Measurements from ENCODE around the gene SORL1. TPM values are rescaled to one million over a fixed set of nuclear protein-coding genes. Genes with fewer than 3 reads are reported as not detected.

The SORL1 gene
- total and polyA plus RNA-seq, 2 of the 8 experiments (the other 6 are each of a cell fraction or from before 2014, with no cell fraction given) = 38.1 to 65.5 TPM

- no peak overlapping the region for H3K18ac ChIP-seq (ENCODE audit: extremely low read depth, low read length)
- H3K4ac ChIP-seq (replicated peaks; ENCODE audit: insufficient read length, low read depth, low read length) = no peak overlapping the region
- H4K91ac ChIP-seq (replicated peaks; ENCODE audit: insufficient read length, low read length) = no peak overlapping the region
- FAIRE-seq (no peak), DNase-seq (ENCODE audit: low read depth in 1 of 2, low spot score in 2 of 2) (no peak)
- H2BK12ac ChIP-seq (ENCODE audit: low read depth, low read length) = no peak overlapping the region
- no peaks in the 10 kb centered on the region for H3K79me2 ChIP-seq (ENCODE audit: control insufficient read depth in 1 of 2, insufficient read depth in 2 of 2, low read length in 2 of 2)
- H3K4me1 ChIP-seq (replicated peaks in 1 of 4; ENCODE audit: control insufficient read depth in 3 of 4, insufficient read depth in 4 of 4, low read length in 3 of 4) = no peaks in the 10 kb centered on the region
- H2BK120ac ChIP-seq (replicated peaks; ENCODE audit: low read depth, low read length) = no peak overlapping the region
- H3K9ac ChIP-seq (replicated peaks in 1 of 4; ENCODE audit: extremely low read depth in 1 of 4, low read depth in 3 of 4, low read length in 3 of 4) = no peak overlapping the region
- ChIA-PET POLR2A (ENCODE audit: partially characterized antibody) (no interaction called here), CTCF (ENCODE audit: partially characterized antibody) (interaction anchor here (1.5 kb wide), 2 partner anchors 30 to 288 kb away, joined by 4 read pairs; no protein-coding TSS in a partner anchor)
- no peak overlapping the region for H2AK5ac ChIP-seq (ENCODE audit: low read depth, low read length)
- H2BK15ac ChIP-seq (ENCODE audit: low read length) = no peak overlapping the region
- H3K4me3 ChIP-seq (ENCODE audit: extremely low read depth in 1 of 4, insufficient read depth in 2 of 4, low read depth in 3 of 4, low read length in 4 of 4) = no peak overlapping the region
- H3K4me2 ChIP-seq (ENCODE audit: insufficient read depth in 1 of 2, low read depth in 2 of 2, low read length in 2 of 2) = no peak overlapping the region
- no peak overlapping the region for H4K5ac ChIP-seq (ENCODE audit: insufficient read length, low read depth, low read length)
- H3K36me3 ChIP-seq (ENCODE audit: control insufficient read depth in 2 of 4, insufficient read depth in 4 of 4, low read length in 3 of 4) = peaks cover 34 to 75% (median 70%) of the 10 kb centered on the region in 4 experiments
- H2AFZ ChIP-seq (ENCODE audit: low read length) = no peak overlapping the region
- no peak overlapping the region for H3K27ac ChIP-seq (ENCODE audit: low read depth, low read length)
- H3K56ac ChIP-seq (replicated peaks; ENCODE audit: insufficient read length, low read depth, low read length) = no peak overlapping the region
- H2BK5ac ChIP-seq (ENCODE audit: low read depth, low read length) = no peak overlapping the region
- peaks cover 2% of the 10 kb centered on the region in 2 experiments for H4K20me1 ChIP-seq (replicated peaks in 1 of 2; ENCODE audit: control insufficient read depth in 1 of 2, insufficient read depth in 2 of 2, low read length in 2 of 2)
- no peak overlapping the region for H3K14ac ChIP-seq (ENCODE audit: insufficient read length)
- no peaks in the 10 kb centered on the region for H3K79me1 ChIP-seq (ENCODE audit: low read depth, low read length)
- no peaks in the 10 kb centered on the region for H3K27me3 ChIP-seq (replicated peaks in 1 of 4; ENCODE audit: control insufficient read depth in 3 of 4, extremely low read depth in 1 of 4, insufficient read depth in 3 of 4, low read length in 3 of 4)
- no peak overlapping the region for H4K8ac ChIP-seq (ENCODE audit: extremely low read depth, insufficient read depth, low read length)
- no peaks in the 10 kb centered on the region for H3K9me3 ChIP-seq (ENCODE audit: insufficient read depth in 2 of 2, low read depth in 1 of 2, low read length in 1 of 2)
- H3K23ac ChIP-seq (ENCODE audit: insufficient read length) = no peak overlapping the region
- no peaks in the 10 kb centered on the region for H3K23me2 ChIP-seq (ENCODE audit: low read depth, low read length)
- no peak overlapping the region for H2BK20ac ChIP-seq (ENCODE audit: low read length)
- 97% methylated on average over 5 of the region's 5 CpGs; no CpG with 5 or more reads in 1 of the 2 experiments for WGBS, 2 experiments (ENCODE audit: extremely low coverage in 1 of 2, insufficient coverage in 1 of 2, insufficient read length in 1 of 2, insufficient replicate concordance in 2 of 2, low coverage in 1 of 2, low lambda C conversion rate in 2 of 2, missing lambda C conversion rate in 1 of 2)
- TF ChIP-seq SUZ12 (IDR thresholded peaks at IDR 0.05; ENCODE audit: low read length) = no peak
- no peak for TF ChIP-seq GTF2F1 (IDR thresholded peaks at IDR 0.05; ENCODE audit: borderline replicate concordance, low read depth, low read length)
- no peak for TF ChIP-seq BACH1 (IDR thresholded peaks at IDR 0.05; ENCODE audit: low read length)
- no peak for TF ChIP-seq SAP30 (IDR thresholded peaks at IDR 0.05; ENCODE audit: insufficient read depth, insufficient replicate concordance, low read length)
- TF ChIP-seq RFX5 (IDR thresholded peaks at IDR 0.05; ENCODE audit: borderline replicate concordance, low read depth, low read length) = no peak
- no peak for TF ChIP-seq KDM4A (IDR thresholded peaks at IDR 0.05; ENCODE audit: low read depth, low read length, severe bottlenecking)
- TF ChIP-seq ASH2L (IDR thresholded peaks at IDR 0.05; ENCODE audit: low read length) = no peak
- TF ChIP-seq CBX8 (IDR thresholded peaks at IDR 0.05; ENCODE audit: borderline replicate concordance, low read depth, low read length) = no peak
- TF ChIP-seq, protein P1, sequence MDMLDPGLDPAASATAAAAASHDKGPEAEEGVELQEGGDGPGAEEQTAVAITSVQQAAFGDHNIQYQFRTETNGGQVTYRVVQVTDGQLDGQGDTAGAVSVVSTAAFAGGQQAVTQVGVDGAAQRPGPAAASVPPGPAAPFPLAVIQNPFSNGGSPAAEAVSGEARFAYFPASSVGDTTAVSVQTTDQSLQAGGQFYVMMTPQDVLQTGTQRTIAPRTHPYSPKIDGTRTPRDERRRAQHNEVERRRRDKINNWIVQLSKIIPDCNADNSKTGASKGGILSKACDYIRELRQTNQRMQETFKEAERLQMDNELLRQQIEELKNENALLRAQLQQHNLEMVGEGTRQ (IDR thresholded peaks at IDR 0.05; ENCODE audit: low read length) = no peak
- no peak for TF ChIP-seq TEAD4 (IDR thresholded peaks at IDR 0.05; ENCODE audit: low read depth, low read length)
- no peak for TF ChIP-seq SRF (IDR thresholded peaks at IDR 0.05; ENCODE audit: low read depth, low read length)
- TF ChIP-seq E2F6 (IDR thresholded peaks at IDR 0.05) = no peak
- TF ChIP-seq NANOG (IDR thresholded peaks at IDR 0.05; ENCODE audit: insufficient read depth, low read depth, low read length, poor library complexity, severe bottlenecking) = no peak
Observed at GRCh38 chr11:121607341-121607740, 155.2 kb downstream of the SORL1 start.

All from H1 (cell line).